Tibial nerve (tissue), 3 donors: ENCODE data around the gene ARHGAP44.

Experiments used
- POLR2A ChIP-seq, 2 donors: fragments of 450-650 bp; IDR thresholded peaks; one replicate each; pipeline ENCODE4 v1.6.1; 2017; ENCODE audit warnings: antibody characterized with exemption in 2 of 2, mild to moderate bottlenecking in 2 of 2, moderate library complexity in 2 of 2
- TF ChIP-seq, protein P1 (sequence below), 5 experiments: fragments of 200-600 bp in 3 of 5; fragments of 450-650 bp in 2 of 5; sonication (generic) in 3 of 5; IDR thresholded peaks; one replicate each; pipeline ENCODE4 v1.5.1; 2016 to 2019; ENCODE audit warnings: antibody characterized with exemption in 5 of 5, mild to moderate bottlenecking in 3 of 5, moderate library complexity in 2 of 5

DNA sequence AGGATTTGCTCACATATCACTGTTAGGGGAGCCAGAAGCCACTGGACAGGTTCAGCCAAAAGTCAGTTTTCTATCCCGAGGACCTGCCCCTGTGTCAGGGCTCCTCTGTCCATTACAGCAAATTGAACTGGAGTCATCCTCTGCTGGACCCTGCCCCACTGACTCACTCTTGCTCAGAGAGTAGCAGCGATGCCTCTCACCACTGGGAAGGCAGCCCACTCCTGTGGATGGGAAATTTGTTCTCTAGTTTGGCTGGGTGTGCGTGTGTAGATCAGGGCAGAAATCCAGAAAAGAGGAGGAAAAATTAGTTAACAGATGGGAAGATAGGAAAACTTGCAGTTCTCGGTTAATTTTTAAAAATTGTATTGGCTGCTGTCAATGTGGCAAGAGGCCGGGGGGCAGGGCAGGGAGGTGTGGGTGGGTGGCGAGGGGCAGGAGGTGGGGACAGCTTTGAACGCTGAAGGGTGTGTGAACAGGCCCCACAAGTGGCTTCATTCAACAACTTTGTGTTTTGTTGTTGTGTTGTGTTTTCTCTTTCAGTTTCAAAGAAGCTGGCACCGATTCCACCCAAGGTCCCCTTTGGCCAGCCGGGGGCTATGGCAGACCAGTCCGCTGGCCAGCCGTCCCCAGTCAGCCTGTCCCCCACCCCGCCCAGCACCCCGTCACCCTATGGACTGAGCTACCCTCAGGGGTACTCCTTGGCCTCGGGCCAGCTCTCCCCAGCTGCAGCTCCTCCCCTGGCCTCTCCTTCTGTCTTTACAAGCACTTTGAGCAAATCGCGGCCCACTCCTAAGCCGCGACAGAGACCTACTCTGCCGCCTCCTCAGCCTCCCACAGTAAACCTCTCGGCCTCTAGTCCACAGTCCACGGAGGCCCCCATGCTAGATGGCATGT lies 194.9 kb downstream of the ARHGAP44 start:
- TF ChIP-seq, protein P1, sequence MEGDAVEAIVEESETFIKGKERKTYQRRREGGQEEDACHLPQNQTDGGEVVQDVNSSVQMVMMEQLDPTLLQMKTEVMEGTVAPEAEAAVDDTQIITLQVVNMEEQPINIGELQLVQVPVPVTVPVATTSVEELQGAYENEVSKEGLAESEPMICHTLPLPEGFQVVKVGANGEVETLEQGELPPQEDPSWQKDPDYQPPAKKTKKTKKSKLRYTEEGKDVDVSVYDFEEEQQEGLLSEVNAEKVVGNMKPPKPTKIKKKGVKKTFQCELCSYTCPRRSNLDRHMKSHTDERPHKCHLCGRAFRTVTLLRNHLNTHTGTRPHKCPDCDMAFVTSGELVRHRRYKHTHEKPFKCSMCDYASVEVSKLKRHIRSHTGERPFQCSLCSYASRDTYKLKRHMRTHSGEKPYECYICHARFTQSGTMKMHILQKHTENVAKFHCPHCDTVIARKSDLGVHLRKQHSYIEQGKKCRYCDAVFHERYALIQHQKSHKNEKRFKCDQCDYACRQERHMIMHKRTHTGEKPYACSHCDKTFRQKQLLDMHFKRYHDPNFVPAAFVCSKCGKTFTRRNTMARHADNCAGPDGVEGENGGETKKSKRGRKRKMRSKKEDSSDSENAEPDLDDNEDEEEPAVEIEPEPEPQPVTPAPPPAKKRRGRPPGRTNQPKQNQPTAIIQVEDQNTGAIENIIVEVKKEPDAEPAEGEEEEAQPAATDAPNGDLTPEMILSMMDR (IDR thresholded peaks at IDR 0.05), result no peak
- TF ChIP-seq POLR2A (IDR thresholded peaks at IDR 0.05), result no peak
